HG03039 (cell line): ENCODE data around the gene MROH8.

Experiments
- ATAC-seq: cut with Tn5 transposase; IDR thresholded peaks from one replicate; pipeline ENCODE4 v1.9.1; 2021; ENCODE audit warnings: mild to moderate bottlenecking, moderate library complexity; ENCODE audit not compliant: unreplicated experiment

The MROH8 gene

DNA sequence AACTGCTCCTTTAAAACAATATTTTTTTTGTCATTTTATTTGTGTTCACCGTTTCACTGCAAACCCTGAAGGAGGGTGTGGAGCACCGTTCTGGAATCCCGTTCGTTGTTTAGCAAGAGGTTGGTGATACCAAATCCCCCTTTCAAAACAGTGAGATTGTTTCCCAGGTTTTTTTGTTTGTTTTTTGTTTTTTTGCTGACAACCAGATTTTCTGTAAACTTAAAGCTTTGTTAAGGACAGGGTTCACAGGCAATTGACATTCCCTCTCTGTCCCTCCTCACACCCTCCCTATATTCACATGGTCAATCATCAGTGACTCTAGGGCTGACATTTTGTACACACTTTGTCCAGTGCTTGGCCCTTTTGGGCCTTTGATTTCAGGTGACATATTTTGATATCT, 21.0 kb upstream of the MROH8 start:
- ATAC-seq: no peak

GRCh38 chr20:37198932-37199660, 19.7 kb upstream of the MROH8 start:
- ATAC-seq: no peak

- no peak for ATAC-seq
Observed at GRCh38 chr20:37194621-37195417, 15.5 kb upstream of the MROH8 start.

DNA sequence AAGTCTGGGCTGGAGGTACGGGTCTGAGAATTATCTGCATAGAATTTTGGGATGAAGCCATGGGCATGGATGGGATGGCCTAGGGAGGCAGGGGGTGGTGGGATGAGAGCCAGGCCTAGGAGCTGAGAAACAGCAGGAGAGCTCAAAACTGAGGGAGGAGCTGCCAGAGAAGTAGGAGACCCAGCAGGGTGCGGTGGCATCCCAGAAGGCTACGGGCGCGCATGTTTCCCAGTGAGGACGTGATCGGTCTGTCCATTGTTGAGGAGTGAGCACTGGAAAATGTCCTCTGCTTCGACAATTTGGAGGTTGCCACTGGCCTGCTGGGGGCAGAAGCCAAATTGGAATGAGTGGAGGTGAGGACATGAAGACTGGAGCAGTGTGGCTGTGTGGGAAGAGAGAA, 14.5 kb upstream of the MROH8 start:
- no peak for ATAC-seq

GRCh38 chr20:37193226-37193625, 13.9 kb upstream of the MROH8 start:
- no peak for ATAC-seq

GRCh38 chr20:37192137-37192854, 12.9 kb upstream of the MROH8 start:
- ATAC-seq: no peak

DNA sequence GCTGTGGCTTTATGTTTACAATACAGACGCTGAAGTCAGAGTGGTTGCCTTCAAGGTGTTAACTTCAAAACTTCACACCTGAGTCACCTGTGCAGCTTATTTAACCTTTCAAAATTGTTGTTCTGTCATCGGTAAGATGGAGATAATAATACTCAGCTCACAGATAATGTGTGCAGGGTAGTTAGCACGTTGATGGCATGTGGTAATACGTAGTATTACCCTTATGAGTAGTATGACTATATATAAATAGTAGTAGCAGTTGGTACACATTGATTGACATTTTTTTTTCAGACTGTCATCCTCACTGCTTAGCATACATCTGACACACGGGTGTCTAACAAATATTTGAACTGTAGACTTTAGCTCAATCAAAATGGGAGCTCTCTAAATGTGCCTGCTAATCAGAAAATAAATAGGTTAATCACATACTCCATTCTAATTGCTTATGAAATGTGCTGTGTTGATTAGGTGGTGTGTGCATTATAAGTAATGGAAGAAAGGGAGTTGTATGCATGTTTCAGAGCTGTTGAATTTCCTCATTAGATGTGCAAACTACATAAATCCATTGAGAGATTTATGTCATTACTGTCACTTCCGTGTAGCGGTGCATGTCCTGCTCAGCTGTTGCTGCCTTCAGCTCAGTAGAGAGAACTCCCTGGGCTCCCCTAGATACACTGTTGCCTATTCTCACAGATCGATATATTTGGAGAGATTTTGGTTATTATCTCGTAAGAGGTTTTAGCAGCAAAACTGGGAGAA, 11.2 kb upstream of the MROH8 start:
- no peak for ATAC-seq

DNA sequence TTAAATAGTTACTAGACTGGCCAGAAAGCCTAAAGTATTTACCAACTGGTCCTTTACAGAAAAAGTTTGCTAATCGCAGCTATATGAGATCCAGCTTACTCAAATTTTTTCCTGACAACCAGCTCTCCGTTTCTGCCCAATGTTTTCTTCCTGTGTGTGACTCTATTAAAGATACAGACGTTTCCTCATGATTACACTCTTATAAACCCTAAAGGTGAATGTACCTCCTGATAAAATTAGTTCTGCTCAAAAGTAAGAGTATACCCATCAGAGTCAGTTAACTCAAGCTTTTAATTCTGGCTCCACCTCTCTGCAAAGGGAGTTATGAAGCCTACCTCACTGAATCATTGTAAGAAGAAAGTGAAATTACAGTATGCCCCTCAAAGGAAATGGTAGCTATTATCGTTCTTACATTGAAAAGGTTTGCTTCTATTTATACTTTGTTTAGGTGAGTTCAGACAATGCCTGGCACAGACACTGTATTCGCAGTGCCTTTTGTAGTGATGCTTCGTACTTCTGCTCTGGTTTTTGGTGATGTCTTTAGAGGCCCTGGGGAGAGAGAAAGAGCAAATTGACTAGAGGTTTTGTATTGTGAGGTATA, 10.2 kb upstream of the MROH8 start:
- ATAC-seq: no peak

DNA sequence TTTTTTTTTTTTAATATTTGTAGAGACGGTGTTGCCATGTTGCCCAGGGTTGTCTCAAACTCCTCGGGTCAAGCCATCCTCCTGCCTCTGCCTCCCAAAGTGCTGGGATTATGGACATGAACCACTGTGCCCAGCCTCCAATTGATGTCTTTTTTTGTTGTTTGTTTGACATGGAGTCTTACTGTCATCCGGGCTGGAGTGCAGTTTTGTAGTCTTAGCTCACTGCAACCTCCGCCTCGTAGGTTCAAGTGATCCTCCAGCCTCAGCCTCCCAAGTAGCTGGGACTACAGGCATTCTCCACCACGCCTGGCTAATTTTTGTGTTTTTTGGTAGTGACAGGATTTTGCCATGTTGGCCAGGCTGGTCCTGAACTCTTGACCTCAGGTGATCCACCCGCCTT, 9.4 kb upstream of the MROH8 start:
- ATAC-seq: no peak

- ATAC-seq: no peak
Observed at GRCh38 chr20:37185686-37186085, 6.3 kb upstream of the MROH8 start.

- ATAC-seq: no peak
Observed at GRCh38 chr20:37179683-37180524, 556 bp upstream of the MROH8 start.

DNA sequence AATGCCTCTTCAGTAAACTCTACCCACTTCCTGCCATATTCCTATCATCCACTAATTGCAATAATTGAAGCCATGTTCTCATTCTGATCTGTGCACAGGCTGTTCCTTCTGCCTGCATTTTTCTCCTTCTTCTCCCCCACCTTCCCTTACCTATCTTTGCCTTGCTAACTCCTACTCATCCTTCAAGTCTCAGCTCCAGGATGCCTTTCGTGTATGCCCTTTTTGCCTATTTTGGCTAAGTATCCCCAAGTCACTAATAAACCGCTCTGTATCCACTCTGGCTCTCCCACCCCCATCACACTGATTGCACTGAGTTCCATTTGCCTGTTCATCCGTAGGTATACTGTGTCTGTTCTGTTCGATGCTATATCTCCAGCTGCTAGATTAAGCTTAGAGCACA, 6.5 kb downstream of the MROH8 start:
- ATAC-seq: no peak

GRCh38 chr20:37166867-37167266, 12.5 kb downstream of the MROH8 start:
- no peak for ATAC-seq

- no peak for ATAC-seq
Observed at GRCh38 chr20:37165031-37165430, 14.3 kb downstream of the MROH8 start.

DNA sequence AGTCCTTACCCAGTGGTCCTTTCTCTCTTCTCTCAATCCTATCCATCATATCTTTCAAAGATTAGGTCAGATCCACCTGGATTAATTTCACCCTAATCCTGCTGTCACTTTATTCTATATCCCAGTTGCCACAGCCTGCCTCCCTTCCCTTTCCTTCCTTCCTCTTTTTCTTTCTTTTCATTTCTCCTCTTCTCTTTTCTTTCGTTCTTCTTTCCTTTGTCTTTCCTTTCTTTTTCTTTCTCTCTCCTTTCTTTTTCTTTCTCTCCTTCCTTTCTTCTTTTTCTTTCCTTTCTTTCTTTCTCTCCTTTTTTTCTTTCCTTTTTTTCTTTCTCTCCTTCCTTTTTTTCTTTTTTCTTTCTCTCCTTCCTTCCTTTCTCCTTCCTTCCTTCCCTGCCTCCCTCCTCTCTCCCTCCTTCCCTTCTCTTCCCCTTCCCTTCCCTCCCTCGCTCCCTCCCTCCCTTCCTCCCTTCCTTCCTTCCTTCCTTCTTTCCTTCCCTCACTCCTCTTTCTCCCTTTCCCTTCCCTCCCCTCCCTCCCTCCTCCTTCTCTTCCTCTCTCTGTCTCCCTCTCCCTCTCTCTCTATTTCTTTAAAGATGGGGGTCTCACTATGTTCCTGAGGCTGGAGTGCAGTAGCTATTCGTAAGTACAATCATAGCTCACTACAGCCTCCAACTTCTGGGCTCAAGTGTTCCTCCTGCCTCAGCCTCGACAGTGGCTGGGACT, 15.4 kb downstream of the MROH8 start:
- no peak for ATAC-seq

- ATAC-seq: no peak
Observed at GRCh38 chr20:37162646-37163045, 16.7 kb downstream of the MROH8 start.

DNA sequence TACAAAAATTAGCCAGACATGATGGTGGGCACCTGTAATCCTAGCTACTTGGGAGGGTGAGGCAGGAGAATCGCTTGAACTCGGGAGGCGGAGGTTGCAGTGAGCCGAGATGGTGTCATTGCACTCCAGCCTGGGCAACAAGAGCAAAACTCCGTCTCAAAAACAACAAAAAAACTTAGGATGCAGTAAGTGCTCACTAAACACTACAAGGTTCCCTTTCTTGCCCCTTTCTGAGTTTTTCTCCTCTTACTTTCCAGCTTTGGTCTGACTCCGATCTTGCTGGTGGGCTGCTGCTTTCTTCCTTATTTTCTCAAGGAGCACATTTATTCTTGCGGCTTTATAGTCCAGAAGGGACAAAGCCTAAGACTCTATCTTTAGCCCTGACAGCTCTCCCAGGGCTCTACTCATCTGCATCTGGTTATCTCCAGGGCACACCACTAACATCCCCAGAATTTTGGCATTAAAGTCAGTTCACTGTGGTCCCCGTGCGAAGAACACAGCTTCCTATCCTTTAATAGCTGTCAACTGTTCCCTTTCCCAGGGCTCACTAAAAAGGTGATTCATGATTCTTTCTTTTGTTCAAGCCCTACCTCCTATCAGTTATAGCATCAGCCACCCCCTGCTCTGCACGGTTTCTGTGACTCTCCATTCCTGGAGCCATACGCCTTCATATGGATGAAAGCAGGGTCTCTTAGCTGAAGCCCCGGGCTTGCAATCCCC, 17.4 kb downstream of the MROH8 start:
- ATAC-seq: no peak

DNA sequence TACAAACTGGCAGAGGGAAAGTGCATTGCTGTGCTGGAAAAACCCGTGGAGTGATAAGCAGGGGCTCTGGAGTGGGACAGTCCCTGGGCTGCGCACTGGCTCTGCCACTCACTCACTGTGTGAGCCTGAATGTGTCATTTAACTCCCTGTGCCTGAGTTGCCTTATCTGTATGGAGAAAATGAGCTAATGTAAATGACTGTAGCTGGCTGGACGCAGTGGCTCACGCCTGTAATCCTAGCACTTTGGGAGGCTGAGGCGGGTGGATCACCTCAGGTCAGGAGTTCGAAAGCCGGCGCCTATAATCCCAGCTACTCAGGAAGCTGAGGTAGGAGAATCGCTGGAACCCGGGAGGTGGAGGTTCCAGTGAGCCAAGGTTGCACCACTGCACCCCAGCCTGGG, 18.7 kb downstream of the MROH8 start:
- no peak for ATAC-seq
